ENCODE data around the gene CDRT15. TPM values are rescaled to one million over a fixed set of nuclear protein-coding genes. Genes with fewer than 3 reads are reported as not detected.

Gene CDRT15
- total and polyA plus RNA-seq, 11 donors = not detected

DNA sequence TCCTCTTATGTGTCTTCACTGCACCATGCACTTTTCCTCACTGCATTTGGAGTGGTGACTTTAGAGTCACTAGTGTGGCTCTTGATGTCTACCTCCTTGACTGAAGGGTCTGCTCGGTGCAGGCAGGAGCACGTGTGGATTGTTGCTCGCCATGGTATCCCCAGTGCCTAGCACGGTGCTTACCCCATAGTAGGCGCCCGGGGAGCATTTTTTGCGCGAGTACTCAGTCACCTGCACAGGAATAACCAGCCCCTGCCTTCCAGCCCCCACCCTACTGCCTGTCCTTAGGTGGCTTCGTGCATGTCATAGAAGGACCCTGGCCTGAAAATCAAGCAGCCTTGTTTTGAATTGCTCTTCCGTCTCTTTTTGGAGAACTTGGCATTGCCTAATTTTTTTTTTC is 31.3 kb downstream of the CDRT15 start:
- TF ChIP-seq POLR2A (IDR thresholded peaks at IDR 0.05) = no peak
- no peak for TF ChIP-seq CTCF (IDR thresholded peaks at IDR 0.05)
- no peaks in the 10 kb centered on the region for H3K27me3 ChIP-seq
- intact Hi-C loops (cut with DNase I) = loop anchor here in 5 of 10 donors (10.0 kb wide), 5 partner anchors 111 to 611 kb away; partner anchors contain the start of gene COX10 (in 1 of the 5)
- H3K4me3 ChIP-seq = no peak overlapping the region
- peaks cover 0 to 32% (median 20%) of the 10 kb centered on the region in 9 donors for H3K36me3 ChIP-seq
- peak overlapping the region in 11 of 12 donors; percentile 2 to 83 (median 49) for H3K27ac ChIP-seq
- WGBS, 4 donors = 87 to 97% (median 94%) methylated on average over 10 of the region's 10 CpGs
- no peaks in the 10 kb centered on the region for H3K9me3 ChIP-seq
- H3K4me1 ChIP-seq = peaks cover 0 to 56% (median 12%) of the 10 kb centered on the region in 12 donors
- ATAC-seq (peak in 1 of 4 donors; percentile 11), DNase-seq (no peak)

- no peaks in the 10 kb centered on the region for H3K27me3 ChIP-seq
- intact Hi-C loops (cut with DNase I) = loop anchor here in 5 of 10 donors (10.0 kb wide), 5 partner anchors 110 to 610 kb away; partner anchors contain the start of gene COX10 (in 1 of the 5)
- TF ChIP-seq POLR2A (IDR thresholded peaks at IDR 0.05) (no peak), CTCF (IDR thresholded peaks at IDR 0.05) (no peak)
- H3K36me3 ChIP-seq = peaks cover 0 to 29% (median 17%) of the 10 kb centered on the region in 9 donors
- H3K4me1 ChIP-seq = peaks cover 0 to 64% (median 12%) of the 10 kb centered on the region in 12 donors
- H3K9me3 ChIP-seq = no peaks in the 10 kb centered on the region
- H3K4me3 ChIP-seq = no peak overlapping the region
- 95 to 98% (median 96%) methylated on average over 2 of the region's 2 CpGs for WGBS, 4 donors
- no peak for ATAC-seq
- no peak for DNase-seq
- peak overlapping the region in 1 of 12 donors; percentile 67 for H3K27ac ChIP-seq
These were observed 32.1 kb downstream of the CDRT15 start for GRCh38 chr17:14204546-14204945.

DNA sequence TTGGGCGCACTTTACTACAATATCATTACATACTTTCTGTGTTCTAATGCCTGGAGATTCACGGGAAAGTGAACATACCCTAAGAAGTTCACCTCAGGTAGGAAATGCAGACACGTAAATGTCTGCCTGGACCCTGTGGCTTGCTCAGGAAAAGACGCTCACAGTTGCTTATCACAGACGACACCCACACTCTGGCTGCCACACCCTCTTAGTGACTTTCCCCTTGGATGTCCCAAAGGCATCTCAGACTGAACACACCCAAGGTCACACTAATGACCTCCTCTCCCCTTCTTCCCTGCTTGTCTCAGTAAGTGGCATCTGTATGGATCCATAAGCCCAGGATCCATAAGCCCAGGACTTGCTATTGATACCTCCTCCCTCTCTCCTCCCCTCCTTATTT is 32.6 kb downstream of the CDRT15 start:
- H3K4me1 ChIP-seq = peaks cover 0 to 69% (median 12%) of the 10 kb centered on the region in 12 donors
- H3K27ac ChIP-seq = peak overlapping the region in 1 of 12 donors; percentile 67
- TF ChIP-seq POLR2A (IDR thresholded peaks at IDR 0.05) = no peak
- TF ChIP-seq CTCF (IDR thresholded peaks at IDR 0.05) = no peak
- H3K27me3 ChIP-seq = no peaks in the 10 kb centered on the region
- peaks cover 0 to 24% (median 16%) of the 10 kb centered on the region in 9 donors for H3K36me3 ChIP-seq
- intact Hi-C loops (cut with DNase I) = loop anchor here in 5 of 10 donors (10.0 kb wide), 5 partner anchors 109 to 609 kb away; partner anchors contain the start of gene COX10 (in 1 of the 5)
- H3K9me3 ChIP-seq = no peaks in the 10 kb centered on the region
- ATAC-seq = no peak
- no peak overlapping the region for H3K4me3 ChIP-seq
- 71 to 79% (median 74%) methylated on average over 5 of the region's 5 CpGs for WGBS, 4 donors
- DNase-seq = no peak

- Histone ChIP-seq H3K36me3 (peaks cover 0 to 19% (median 14%) of the 10 kb centered on the region in 9 donors), H3K27me3 (no peaks in the 10 kb centered on the region), H3K9me3 (no peaks in the 10 kb centered on the region), H3K27ac (peak overlapping the region in 1 of 12 donors; percentile 78), H3K4me1 (peaks cover 0 to 76% (median 14%) of the 10 kb centered on the region in 12 donors), H3K4me3 (no peak overlapping the region)
- intact Hi-C loops (cut with DNase I) = loop anchor here in 5 of 10 donors (10.0 kb wide), 5 partner anchors 109 to 609 kb away; partner anchors contain the start of gene COX10 (in 1 of the 5)
- ATAC-seq = no peak
- TF ChIP-seq CTCF (IDR thresholded peaks at IDR 0.05) (peak in 6 of 12 donors; percentile 2 to 29 (median 21)), POLR2A (IDR thresholded peaks at IDR 0.05) (no peak)
- DNase-seq = no peak
- WGBS, 4 donors = 88 to 96% (median 91%) methylated on average over 3 of the region's 3 CpGs
These were observed 33.3 kb downstream of the CDRT15 start for GRCh38 chr17:14203388-14203787.

Data from heart left ventricle (tissue), 16 donors.